GM21526 (cell line): ENCODE results near the gene BLCAP.

ENCODE experiments used
- ATAC-seq: cut with Tn5 transposase; IDR thresholded peaks from one replicate; pipeline ENCODE4 v1.9.1; 2021; ENCODE audit warnings: moderate library complexity; ENCODE audit not compliant: unreplicated experiment, low FRiP score

BLCAP gene

GRCh38 chr20:37533154-37533715 is 5.6 kb upstream of the BLCAP start:
- no peak for ATAC-seq

DNA sequence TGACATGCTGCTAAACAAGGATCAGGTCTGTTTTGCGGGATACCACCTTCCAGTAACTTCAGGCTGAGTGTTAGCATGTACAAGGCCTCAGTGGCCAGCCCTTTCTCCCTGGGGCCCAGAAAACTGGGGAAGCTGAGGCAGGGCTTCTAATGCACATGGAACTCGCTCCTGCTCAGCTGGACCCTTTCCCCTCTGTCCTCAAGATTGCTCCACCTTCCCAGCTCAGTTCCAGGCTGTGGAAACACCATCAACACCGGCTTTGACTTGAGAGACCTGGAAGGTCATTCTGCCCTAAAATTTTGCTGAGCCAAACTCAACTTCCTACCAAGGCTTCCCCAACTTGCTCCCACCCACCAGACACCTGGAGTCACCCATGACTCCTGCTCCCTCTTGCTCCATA is 4.2 kb upstream of the BLCAP start:
- ATAC-seq = no peak

- no peak for ATAC-seq
Observed at GRCh38 chr20:37530696-37531095, 3.0 kb upstream of the BLCAP start.

- no peak for ATAC-seq
Observed at GRCh38 chr20:37529968-37530600, 2.4 kb upstream of the BLCAP start.

DNA sequence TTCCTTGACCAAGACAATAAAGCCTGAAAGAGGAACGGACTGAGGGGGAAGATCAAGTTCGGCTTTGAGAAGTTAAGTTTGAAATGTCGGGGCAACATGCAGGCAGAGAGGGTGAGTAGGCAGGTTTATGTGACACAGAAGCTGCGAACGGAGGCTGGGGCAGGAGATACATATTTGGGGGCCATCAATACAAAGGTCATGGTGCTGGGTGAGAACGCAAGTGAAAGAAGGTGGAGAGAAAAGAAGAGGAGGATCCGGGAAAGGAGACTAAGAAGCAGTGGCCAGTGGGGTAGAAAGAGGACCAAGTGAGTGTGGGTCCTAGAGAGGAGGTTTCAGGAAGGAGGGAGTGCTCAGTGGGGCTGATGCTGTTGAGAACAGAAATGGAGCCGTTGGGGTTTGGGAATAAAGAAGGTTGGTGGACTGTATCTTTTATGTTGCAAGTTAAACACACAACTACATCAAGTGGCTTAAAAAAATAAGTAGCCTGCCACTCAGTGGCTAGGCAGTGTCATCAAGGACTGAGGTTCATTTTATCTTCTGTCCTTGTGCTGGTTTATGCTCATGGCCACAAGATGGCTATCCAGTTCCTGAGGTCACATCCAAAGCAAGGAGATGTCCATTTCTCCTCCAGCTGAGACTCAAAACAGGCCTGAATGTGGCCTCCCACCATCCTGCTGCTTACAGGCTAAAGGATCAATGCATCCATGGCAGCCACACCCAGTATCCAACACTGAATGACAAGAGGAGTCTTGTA is 1.7 kb upstream of the BLCAP start:
- ATAC-seq = no peak

DNA sequence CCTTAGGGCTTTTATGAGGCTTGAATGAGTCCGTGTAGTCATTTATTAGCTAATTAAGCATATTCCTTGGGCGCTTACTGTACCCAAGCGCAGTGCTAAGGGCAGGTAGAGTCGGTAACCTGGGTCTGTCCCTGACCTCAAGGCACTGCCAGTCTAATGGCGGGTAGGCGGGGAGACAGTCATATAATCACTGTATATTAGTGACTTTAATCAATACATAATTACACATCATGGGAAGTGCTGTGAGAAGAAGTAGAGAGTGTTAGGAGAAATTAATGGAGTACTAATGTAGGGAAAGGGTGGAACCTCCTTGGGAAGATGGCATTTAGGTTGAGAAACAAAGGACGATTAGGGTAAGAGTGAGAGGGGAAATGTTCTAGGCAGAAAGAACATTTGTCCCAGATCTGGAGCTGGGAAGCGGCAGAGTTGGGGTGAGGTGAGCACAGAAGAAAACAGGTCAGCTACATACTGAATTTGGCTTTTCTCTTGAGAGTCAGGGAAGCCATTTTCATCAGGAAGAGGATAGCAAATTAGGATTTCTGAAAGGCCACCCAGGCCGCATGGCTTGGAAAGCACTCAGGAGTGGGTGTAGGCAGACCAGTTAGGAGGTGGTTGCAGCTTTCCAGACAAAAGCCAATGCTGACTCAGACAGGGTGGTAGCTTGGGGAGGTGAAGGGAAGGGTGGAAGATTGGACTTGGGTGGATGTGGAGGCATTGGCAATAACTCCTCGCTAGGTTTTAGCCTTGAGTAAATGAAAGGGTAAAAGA is 954 bp upstream of the BLCAP start:
- ATAC-seq = no peak

DNA sequence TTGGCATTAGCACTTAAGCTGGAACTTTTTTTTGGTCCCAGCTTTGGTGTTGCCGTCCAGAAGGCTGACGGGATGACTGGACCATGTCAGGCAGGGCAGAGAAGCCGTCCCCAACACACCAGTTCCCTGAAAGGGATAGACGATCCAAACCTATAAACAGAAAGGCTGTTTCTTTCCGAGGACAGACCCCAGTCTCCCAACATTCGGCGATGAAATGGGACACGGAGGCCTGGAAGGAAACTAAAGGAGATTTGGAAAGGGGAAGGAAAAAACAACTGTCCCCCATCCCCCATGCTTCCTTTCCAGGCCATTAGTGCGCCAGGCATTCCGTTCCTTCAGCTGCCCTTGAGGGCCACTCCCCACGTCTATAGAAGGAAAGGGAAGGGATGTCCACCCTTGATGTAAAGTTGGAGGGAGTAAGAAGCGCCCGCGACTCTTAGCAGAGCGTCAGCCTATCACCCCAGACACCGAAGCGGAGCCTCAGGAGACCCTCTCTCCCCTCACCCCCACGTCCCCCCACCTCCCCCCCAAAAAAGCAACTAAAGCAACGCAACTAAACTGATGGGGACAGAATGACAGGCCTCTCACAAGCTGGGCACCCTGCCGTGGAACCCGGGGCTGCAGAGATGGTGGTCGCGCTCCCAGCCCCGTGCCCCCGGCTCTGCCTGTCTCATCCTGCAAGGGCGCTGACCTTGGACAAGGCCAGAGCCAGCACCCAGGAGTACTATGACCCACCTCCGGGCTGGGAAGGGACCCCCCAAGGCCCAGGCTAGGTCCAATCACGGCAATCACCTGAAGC is 638 bp downstream of the BLCAP start:
- no peak for ATAC-seq

DNA sequence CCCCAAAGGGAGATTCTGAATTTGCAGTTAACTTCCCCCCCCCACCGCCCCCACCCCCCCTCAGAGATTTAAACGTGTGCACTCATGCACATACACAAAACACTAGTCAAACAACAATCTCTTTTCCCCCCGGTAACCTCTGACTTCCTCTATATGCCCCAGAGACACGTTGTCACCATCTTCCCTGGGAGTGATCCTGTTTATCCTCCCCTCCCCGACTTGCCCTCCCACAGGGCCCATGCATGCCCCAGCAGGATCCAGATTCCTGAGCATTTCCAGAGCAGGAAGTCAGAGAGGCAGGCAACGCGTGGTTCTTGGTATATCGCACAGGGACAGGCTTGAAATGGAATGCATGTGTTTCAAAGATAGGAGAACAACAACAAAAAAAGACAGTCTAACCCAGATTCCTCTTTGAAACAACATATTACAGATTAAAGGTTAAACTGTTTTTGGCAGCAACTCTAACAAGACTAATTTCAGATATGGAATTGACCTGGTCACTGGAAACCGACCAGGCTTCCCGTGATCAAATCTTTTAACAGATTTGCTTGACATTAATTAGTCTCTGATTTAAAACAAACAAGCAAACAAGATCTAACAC is 1.3 kb downstream of the BLCAP start:
- ATAC-seq = no peak

- no peak for ATAC-seq
Observed at GRCh38 chr20:37525810-37526209, 1.9 kb downstream of the BLCAP start.

- ATAC-seq = no peak
Observed at GRCh38 chr20:37524859-37525708, 2.6 kb downstream of the BLCAP start.

DNA sequence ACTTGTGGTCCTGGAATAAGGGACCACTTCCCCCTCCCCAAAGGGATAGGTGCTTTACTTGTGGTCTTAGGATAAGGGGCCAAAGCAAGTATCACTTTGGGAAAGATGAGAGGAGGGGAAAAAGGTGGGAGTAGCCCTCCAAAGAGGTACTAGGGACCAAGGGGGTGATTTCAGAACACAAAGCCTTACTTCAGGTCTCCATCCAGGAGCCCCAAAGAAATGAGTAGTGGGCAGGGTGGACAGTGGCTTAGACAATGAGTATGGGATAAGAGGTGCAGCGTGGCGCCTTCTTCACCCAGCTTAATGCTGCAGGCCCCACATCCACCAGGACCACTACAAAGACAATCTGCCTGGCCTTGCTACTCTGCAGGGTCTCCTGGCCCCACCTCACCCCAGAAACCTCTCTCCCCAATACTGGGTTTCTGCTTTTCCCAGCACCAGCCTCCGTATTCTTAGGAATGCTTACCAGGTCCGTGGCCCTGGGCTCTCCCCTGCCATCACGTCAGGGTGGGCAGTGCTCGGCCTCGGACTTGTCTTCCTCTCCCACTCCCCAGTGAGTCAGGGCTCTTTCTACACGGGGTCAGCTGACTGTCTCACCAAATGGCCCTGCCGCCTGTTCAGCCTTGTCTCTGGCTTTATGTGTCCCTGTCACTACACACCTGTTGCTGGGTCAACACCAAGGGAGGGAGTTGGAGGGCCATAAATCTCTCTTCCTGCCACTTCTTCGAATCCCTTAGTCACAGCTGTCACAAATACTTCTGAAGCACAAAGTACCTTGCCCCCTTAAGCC is 3.6 kb downstream of the BLCAP start:
- no peak for ATAC-seq

DNA sequence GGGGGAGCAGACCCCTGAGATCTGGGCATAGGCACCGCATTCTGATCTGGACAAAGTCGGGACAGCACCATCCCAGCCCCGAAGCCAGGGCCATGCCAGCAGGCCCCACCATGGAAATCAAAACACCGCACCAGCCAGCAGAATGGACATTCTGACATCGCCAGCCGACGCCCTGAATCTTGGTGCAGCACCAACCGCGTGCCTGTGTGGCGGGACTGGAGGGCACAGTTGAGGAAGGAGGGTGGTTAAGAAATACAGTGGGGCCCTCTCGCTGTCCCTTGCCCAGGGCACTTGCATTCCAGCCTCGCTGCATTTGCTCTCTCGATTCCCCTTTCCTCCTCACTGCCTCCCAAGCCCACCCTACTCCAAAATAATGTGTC is 4.7 kb downstream of the BLCAP start:
- no peak for ATAC-seq

- ATAC-seq = no peak
Observed at GRCh38 chr20:37522260-37523011, 5.2 kb downstream of the BLCAP start.

DNA sequence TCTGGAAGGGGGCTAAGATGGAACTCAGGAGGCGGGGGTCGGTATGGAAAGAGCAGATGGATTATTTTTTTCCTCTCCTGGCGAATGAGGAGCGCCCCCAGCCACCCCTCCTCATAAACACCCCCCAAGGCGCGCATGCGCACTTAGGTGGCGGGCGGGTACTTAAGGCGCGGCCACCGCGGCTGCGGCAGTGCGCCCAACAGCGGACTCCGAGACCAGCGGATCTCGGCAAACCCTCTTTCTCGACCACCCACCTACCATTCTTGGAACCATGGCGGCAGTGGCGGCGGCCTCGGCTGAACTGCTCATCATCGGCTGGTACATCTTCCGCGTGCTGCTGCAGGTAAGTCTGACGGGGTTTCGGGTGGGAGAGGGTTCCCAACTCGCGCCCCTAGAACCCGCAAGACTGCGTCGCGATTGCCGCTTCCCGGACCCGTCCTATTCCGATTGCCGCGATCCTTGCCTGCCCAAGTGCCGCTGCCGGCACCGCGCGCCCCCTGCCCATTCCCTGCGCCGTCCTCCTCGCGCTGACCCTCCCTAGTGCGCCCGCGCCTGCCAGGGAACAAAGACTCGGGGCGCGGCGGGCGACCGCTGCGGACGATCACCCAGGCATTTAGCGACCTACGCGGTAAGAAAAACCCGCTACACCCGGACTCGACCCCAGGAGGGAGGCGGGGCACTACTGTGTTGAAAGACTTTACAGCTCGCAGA is 6.5 kb downstream of the BLCAP start, which contains the start of gene NNAT:
TSS of gene NNAT (plus strand) at position 190 of the 711 bp plus-strand sequence. CDS start at position 272, 82 bp downstream.
- ATAC-seq = no peak

DNA sequence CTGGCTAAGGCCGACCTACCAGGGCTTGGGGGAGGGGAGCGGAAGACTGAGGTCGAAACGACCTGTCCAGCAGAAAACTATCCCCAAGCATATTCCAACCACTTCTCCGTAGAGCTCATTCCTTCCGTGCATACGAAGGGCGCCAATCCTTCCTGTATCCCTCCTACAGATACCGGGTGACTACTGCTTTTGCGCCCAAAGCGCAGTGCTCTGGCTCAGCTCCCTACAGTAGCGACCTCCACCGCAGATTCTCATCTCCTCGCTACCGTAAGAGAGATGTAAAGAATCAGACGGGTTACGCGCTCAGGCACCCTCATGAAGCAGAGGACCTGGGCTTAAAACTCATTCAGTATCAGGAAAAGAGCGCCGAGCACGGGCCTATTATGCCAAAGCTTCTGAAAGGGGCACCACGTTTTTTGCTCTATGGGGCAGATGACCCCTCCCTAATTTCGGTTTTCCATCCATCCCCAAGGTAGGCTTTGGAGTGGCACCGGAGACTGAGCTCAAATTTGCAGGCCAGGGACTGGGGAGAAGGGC is 7.2 kb downstream of the BLCAP start:
- no peak for ATAC-seq

DNA sequence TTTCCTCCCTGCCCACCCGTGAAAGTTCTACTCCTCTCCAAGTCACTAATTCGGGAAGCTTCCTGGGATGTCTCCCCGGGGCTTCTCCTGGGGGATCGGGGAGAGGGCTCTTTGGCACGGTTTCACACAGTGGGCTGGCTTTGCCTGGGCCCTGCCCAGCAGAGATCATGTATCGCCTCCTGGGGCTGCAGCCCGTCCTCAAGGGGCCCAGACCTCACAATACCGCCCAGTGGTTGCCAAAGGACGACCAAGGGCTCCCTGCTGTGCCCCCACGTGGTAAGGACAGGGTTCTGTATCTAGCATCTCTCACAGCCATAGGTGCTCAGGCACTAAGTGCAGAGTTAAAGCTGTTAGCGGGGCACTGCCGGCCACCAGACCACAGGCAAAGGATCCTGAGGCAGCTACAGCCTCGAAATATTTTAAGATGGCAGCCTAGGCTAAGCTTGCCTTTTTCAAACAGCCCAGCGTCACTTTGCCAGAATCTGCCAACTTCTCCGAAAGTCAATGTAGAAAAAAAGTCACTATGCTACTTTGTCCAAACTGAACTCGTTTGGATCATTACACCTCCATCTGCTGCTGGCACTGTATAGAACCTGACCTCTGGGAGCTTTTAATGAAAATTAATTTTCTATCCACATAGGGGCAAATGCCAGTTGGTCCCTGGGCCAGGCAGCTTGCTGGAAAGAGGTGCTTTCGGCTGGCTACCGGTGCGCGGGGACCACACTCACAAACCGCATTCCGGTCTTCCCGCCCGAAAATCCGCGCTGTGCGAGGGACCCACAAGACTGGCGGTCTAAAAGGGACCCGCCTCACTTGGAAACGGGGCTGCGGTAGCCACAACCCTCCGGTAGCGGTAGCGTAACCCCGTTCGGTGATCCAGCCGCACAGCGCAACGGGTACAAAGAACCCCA is 7.9 kb downstream of the BLCAP start:
- ATAC-seq = no peak
